ENCODE measurements around the gene NCAPG2.

The NCAPG2 gene

DNA sequence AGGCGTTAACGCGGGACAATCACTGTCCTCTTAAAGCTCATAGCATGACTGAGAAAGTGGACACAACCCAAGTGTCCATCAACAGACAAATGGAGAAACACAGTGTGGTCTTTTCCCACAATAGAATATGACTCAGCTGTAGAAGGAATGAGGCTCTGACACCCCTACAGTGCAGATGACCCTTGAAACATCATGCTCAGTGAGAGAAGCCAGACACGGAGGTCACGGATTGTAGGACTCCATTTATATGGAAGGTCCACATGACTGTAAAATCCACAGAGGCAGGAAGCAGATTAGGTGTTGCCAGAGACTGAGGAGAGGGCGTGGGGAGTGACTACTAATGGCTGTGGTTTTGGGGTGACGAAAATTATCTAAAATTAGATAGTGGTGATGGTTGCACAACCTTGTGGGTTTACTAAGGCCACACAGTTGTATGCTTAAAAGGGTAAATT, 6.1 kb upstream of the NCAPG2 start:
- TF ChIP-seq GATA3 (IDR thresholded peaks at IDR 0.05; ENCODE audit: low read depth, low read length): no peak
- no peak for TF ChIP-seq GATA2 (IDR thresholded peaks at IDR 0.05; ENCODE audit: low read depth, low read length)

DNA sequence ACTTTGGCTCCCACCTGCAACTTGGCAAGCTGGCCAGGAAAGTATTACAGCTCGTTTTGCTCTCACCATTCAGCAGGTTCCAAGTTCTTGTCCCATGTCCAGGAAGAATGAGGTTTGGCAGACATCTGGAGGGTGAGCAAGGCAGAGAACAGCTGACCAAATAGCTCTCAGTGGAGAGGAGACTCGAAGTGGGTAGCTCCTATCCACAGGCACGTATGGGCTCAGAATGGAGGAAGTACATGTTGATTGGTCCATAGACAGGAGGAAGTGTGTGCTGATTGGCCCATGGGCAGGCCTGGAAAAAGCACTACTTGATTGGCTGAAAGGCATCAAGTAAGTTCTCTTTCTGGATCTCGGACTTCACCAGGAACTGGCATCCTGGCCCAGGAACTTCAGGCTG, 3.0 kb upstream of the NCAPG2 start:
- TF ChIP-seq GATA2 (IDR thresholded peaks at IDR 0.05; ENCODE audit: low read depth, low read length) (no peak), GATA3 (IDR thresholded peaks at IDR 0.05; ENCODE audit: low read depth, low read length) (no peak)

DNA sequence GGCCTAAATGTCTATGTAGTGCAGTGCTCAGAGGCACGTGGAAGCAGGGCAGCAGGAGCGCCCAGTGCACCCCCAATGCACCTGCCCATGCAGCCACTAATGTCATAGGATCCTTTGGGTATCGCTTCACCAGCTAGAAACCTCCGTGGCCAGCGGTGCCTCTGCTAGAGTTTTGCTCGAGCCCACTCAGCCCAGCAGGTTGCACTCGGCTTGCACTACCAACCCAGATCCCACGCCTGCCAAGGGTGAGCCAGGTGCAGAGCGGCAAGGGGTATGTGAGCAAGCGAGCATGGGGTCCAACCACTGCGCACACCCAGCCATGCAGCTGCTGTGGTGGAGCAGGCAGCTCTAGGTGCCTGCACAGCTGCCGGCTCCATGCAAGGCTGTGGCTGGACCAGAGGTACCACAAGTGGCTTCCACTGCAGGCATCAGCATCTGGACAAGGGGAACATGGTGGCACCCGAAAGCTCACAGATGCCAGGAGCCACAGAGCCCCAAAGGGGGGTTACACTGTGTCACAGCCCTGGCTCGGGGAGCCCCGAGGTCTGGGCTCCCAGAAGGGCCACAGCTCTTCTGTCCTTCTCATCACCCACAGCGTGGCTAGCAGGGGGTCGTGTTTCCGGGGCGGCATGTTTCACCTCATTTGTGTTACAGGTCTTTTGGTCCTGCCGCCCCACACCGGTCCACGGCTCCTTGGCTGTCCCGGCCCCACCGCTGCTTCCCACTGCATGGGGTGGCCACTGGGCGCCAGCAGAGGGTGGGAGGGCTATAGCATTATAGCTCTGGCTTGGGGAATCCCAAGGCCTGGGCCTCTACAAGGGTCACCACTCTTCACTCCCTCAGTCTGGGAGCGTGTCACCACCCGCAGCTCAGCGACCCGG, 2.3 kb upstream of the NCAPG2 start:
- TF ChIP-seq GATA2 (IDR thresholded peaks at IDR 0.05; ENCODE audit: low read depth, low read length) (no peak), GATA3 (IDR thresholded peaks at IDR 0.05; ENCODE audit: low read depth, low read length) (no peak)

DNA sequence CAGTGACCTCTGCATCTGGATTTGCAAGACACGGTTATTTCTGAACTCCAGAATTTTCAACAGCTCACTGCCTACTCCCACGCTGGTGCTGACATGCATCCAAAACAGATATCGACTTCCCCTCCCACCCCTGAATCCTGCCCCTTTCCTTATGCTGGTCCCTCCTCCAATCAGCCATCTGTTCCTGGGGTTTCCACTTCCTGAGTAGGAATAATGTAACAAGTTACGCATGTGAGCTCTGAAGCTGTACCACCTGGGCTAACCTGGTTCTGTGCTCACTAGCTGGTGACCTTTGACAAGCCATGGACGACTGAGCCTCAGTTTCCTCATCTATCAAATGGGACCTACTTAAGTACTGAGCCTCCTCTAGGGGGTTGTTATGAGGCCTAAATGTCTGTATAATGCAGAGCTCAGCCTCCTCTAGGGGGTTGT, 1.7 kb upstream of the NCAPG2 start:
- TF ChIP-seq GATA3 (IDR thresholded peaks at IDR 0.05; ENCODE audit: low read depth, low read length) (no peak), GATA2 (IDR thresholded peaks at IDR 0.05; ENCODE audit: low read depth, low read length) (no peak)

DNA sequence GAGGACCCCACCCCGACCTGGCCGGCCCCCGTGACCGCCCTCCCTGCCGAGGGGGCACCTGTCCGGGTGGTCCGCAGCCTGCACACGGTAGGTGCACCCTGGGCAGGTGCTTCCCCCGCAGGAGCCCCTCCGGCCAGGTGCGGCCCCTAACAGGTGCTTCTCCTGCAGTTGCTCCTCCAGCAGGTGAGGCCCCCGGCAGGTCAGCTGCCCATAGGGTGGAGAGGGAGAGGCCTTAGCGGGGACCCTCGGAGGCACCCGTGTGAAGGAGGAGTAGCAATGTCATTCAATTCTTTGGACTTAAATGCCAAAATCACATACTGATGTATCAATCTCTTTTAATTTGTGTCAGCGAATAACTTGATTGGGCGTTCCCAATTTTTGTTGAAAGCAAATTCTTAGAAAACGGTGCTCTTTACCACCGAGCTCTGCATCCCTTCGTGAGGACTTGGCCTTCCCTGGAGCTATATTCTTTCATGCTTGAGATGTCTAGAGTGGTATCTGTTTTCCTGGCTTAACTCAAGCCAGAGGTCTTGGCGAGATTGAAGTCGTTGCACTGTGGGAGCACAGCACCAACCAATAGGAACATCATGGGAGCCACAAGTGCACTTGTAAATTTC, 738 bp upstream of the NCAPG2 start:
- TF ChIP-seq GATA2 (IDR thresholded peaks at IDR 0.05; ENCODE audit: low read depth, low read length) (no peak), GATA3 (IDR thresholded peaks at IDR 0.05; ENCODE audit: low read depth, low read length) (no peak)

DNA sequence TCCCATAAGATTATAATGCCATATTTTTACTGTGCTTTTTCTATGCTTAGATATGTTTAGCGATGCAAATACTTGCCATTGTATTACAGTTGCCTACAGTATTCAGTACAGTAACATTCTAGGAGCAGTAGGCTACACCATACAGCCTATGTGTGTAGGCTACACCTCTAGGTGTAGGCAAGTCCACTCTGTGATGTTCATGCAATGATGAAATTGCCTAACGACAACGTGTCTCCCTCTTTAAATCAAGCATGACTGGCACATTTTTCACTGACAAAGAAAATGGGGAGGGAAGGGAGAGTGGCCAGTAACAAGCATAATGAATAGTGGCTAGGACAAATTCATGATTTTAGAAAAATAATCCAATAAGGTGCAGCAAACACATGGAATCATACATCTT, 1.7 kb downstream of the NCAPG2 start:
- TF ChIP-seq GATA2 (IDR thresholded peaks at IDR 0.05; ENCODE audit: low read depth, low read length) (no peak), GATA3 (IDR thresholded peaks at IDR 0.05; ENCODE audit: low read depth, low read length) (no peak)

DNA sequence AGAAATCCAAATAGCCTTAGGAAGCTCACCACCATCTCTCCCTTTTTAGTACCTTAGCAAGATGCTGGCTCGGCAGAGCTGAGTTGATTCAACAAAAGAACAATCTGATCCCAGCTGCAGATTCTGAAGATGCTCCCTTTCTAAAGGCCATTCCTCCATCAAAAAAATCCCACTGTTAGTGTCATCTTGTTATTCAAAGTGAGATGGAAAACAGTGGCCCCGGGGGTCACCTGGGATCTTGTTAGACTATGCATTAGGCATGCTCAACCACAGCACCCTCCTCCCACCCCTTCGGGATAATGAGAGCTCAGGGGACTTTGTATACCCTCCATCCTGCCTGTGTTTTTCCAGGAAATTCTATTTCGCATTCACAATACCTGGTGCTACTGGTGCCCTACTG, 2.4 kb downstream of the NCAPG2 start:
- TF ChIP-seq GATA2 (IDR thresholded peaks at IDR 0.05; ENCODE audit: low read depth, low read length) (no peak), GATA3 (IDR thresholded peaks at IDR 0.05; ENCODE audit: low read depth, low read length) (no peak)

DNA sequence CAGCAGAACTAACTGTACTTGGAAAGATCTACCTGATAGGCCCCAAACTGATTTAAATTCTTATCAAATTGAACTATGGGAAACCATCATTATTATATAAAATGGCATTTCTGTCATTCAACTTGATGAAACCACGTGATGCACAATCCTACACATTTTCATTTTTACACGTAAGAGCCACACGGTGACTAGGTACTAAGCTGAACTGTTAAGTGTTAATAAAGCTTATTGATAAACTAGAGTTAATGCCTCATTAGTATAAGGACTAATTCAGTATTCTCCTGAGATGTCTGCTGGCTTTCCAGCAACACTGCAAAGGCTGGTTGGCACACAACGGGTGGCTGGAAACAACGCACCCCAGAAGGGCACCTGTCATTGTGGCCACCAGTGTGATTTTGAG, 4.6 kb downstream of the NCAPG2 start:
- no peak for TF ChIP-seq GATA3 (IDR thresholded peaks at IDR 0.05; ENCODE audit: low read depth, low read length)
- TF ChIP-seq GATA2 (IDR thresholded peaks at IDR 0.05; ENCODE audit: low read depth, low read length): no peak

DNA sequence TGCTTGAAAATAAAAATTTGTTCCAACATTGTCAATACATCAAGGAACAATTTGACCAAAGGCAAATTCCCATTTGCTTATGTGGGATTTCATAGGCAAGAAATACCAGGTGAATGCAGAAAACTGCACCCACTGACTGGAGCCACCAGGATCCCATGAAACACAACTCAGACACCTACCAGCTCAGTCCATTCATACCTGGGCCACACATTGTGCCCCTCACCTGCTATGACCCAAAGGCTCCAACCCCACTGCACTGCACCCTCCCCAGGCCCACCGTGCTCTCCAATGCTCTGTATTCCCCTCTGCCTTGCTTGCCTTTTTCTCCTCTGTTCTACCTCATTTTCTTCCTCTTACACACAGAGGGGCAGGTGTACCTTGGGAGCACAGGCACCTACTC, 5.3 kb downstream of the NCAPG2 start:
- TF ChIP-seq GATA2 (IDR thresholded peaks at IDR 0.05; ENCODE audit: low read depth, low read length) (no peak), GATA3 (IDR thresholded peaks at IDR 0.05; ENCODE audit: low read depth, low read length) (no peak)

DNA sequence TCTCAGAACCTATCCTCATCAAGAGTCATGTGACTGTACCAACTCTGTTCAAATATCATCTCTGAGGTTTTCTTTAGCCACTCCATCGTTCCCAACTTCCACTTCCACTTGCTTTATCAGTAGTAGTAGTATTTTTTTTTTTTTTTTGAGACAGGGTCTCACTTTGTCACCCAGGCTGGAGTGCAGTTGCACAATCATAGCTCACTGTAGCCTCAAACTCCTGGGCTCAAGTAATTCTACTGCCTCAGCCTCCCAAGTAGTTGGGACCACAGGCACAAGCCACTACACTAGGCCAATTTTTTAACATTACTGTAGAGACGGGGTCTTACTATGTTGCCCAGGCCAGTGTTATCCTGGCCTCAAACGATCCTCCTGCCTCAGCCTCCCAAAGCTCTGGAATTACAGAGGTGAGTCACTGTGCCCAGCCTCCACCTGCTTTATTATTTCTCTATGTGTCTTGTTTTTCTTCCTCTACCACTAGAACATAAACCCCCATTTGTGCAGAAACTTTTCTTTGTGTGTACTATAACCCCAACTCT, 5.9 kb downstream of the NCAPG2 start:
- TF ChIP-seq GATA3 (IDR thresholded peaks at IDR 0.05; ENCODE audit: low read depth, low read length): no peak
- TF ChIP-seq GATA2 (IDR thresholded peaks at IDR 0.05; ENCODE audit: low read depth, low read length): no peak

DNA sequence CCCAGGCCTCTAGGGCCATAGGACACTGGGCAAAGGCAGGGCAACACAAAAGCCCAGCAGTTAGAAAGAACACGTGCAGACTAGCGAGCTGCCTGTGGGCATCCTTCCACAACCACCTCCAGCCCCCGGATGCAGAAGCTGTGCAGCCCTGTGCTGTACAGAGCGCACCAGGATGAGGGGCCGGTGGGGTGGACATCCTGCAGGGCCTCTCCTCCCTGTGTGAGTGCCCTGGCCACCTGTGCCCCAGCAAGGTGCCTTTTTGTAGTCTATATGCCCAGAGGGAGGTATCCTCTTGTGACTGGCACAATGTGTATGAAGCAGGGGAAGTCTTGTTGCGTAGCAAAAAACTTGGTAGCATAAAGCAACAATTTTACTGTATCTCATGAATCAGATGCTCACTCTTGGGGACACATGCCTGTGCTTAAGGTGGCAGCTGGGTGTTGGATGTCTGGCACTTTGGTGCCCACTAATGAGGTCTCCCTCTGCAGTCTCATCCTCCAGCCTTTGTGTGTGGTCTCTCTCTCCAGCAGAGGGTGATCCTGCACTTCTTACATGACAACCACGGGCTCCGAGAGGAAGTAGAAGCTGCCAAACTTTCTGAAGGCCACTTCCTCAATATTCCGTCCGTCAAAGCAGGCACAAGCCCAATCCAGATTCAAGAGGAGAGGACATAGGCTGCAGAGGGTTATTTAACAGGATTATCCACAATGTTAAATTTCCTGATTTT, 8.7 kb downstream of the NCAPG2 start:
- TF ChIP-seq GATA2 (IDR thresholded peaks at IDR 0.05; ENCODE audit: low read depth, low read length): no peak
- no peak for TF ChIP-seq GATA3 (IDR thresholded peaks at IDR 0.05; ENCODE audit: low read depth, low read length)

DNA sequence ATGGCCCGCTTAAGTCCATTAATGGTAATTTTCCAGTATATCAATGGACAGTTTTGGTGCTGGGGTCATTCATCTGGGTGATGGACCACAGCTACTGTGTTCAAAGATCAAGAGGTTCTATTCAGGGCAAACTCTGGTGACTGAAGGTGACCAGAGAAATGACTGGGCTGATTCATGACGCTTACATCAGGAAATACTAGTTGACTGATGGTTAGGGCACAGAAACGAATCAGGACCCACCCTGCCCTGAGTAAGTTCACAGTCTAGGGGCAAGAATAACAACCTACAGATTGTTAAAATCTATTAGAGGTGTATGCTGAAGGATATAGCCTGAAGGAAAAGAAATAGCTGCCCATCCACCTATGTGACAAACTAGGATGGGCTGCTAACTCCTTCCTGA, 9.5 kb downstream of the NCAPG2 start:
- TF ChIP-seq GATA3 (IDR thresholded peaks at IDR 0.05; ENCODE audit: low read depth, low read length): no peak
- no peak for TF ChIP-seq GATA2 (IDR thresholded peaks at IDR 0.05; ENCODE audit: low read depth, low read length)

DNA sequence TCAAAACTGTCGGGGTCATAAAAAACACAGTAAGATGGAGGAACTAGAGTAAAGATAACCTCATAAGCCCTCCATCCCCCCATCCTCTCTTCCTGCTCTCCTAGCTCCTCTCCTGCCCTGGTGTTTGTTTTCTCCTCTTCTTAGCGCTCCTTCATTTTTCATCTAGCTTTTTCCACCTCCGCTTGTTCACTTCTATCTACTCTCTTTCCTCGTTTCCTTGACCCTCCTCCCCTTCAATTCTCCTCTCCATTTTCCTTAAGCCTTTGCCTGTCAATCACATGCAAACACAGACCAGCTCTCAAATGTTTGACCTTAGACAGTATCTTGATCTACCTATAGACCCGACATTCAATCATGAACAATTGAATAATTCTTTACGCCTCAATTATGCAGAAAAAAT, 10.0 kb downstream of the NCAPG2 start:
- no peak for TF ChIP-seq GATA3 (IDR thresholded peaks at IDR 0.05; ENCODE audit: low read depth, low read length)
- TF ChIP-seq GATA2 (IDR thresholded peaks at IDR 0.05; ENCODE audit: low read depth, low read length): no peak

DNA sequence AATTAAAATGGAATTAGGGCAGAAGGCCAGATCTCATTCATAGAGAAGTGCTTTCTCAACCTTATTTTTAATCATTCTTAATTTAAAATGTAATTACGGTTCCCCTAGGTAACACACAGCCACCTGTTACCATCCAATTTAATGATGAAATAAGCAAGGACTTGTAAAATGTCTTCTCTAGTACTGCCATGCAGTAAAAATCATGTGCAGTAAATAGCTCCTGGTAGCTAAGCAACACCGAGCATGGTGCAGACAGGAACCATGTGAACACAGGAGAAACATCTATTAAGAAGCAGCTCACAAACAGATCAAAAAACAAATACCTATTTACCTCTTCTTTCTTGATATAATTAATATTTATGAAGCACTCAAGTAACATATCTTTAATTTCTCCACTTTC, 15.1 kb downstream of the NCAPG2 start:
- TF ChIP-seq GATA3 (IDR thresholded peaks at IDR 0.05; ENCODE audit: low read depth, low read length) (no peak), GATA2 (IDR thresholded peaks at IDR 0.05; ENCODE audit: low read depth, low read length) (no peak)
